HCT116 (cell line): ENCODE results near the gene GNAS-AS1. TPM values are rescaled to one million over a fixed set of nuclear protein-coding genes. Genes with fewer than 3 reads are reported as not detected.

Experiments used
- ATAC-seq: fragments of 200-7000 bp; cut with Tn5 transposase; 2 replicates; pipeline ENCODE4 v1.9.1; 2020; ENCODE audit warnings: mild to moderate bottlenecking, moderate library complexity
- BruUV-seq: library from RNA; stranded (reverse); fragments of 400-500 nt; replicated peaks from 2 replicates; lab custom pipeline; 2021; lab: Mats Ljungman, UMichigan
- CTCF ChIA-PET: fragments of 300-600 bp; sonication (Branson Sonifier 250); formaldehyde crosslinking; loops from one replicate; lab custom pipeline; 2021; ENCODE audit warnings: antibody characterized with exemption; lab: Charles Lee
- POLR2A ChIA-PET: fragments of 300-600, 350-600 bp; sonication (Branson Sonifier 250); formaldehyde crosslinking; loops from one replicate; lab custom pipeline; 2021; ENCODE audit warnings: antibody characterized with exemption; lab: Charles Lee
- RAD21 ChIA-PET, 2 experiments: fragments of 300-600 bp; sonication (Branson Sonifier 250); formaldehyde crosslinking; loops; one replicate each; lab custom pipeline; 2023; ENCODE audit warnings: low total read pairs in 2 of 2; ENCODE audit not compliant: uncharacterized antibody in 2 of 2, unreplicated experiment in 2 of 2, low non-redundant PET in 1 of 2; lab: Charles Lee
- DNase-seq: peaks from one replicate; pipeline ENCODE4 v3.0.0-alpha.2; 2010; ENCODE audit warnings: low read depth, low spot score
- H2AFZ ChIP-seq: fragments of 200-600 bp; shearing (Covaris generic), sonication (generic); 2 replicates; pipeline ENCODE4 v1.6.1; 2017; ENCODE audit warnings: low read depth, mixed run types, mixed read lengths, antibody characterized with exemption, low read length; ENCODE audit not compliant: poor library complexity, severe bottlenecking
- H3K27ac ChIP-seq: 2 replicates; pipeline ENCODE4 v1.5.1; 2012; ENCODE audit warnings: low read depth, low read length
- H3K27me3 ChIP-seq: fragments of 200-600 bp; sonication (generic); 2 replicates; pipeline ENCODE4 v1.6.1; 2016; ENCODE audit warnings: mixed run types, low read length, mixed read lengths; ENCODE audit not compliant: insufficient read depth
- H3K36me3 ChIP-seq, 2 experiments: fragments of 200-500 bp in 1 of 2; fragments of 200-600 bp in 1 of 2; sonication (Bioruptor generic) in 1 of 2; sonication (generic) in 1 of 2; 2 replicates each; pipeline versions ENCODE4 v1.5.1 to v1.6.1; 2014 to 2016; ENCODE audit warnings: low read length in 2 of 2, inconsistent platforms in 1 of 2, mixed read lengths in 1 of 2, mixed run types in 1 of 2; ENCODE audit not compliant: insufficient read depth in 2 of 2, control insufficient read depth in 1 of 2
- H3K4me1 ChIP-seq, 2 experiments: fragments of 200-600 bp in 1 of 2; sonication (generic) in 1 of 2; 2 replicates each; pipeline versions ENCODE4 v1.5.1 to v1.6.1; 2012 to 2017; ENCODE audit warnings: low read length in 2 of 2, inconsistent platforms in 1 of 2, mild to moderate bottlenecking in 1 of 2, mixed read lengths in 1 of 2, mixed run types in 1 of 2, moderate library complexity in 1 of 2; ENCODE audit not compliant: insufficient read depth in 2 of 2, control insufficient read depth in 1 of 2
- H3K4me2 ChIP-seq: fragments of 200-600 bp; sonication (generic); 2 replicates; pipeline ENCODE4 v1.6.1; 2017; ENCODE audit warnings: mixed run types, low read length, mixed read lengths
- H3K4me3 ChIP-seq, 2 experiments: fragments of 200-600 bp in 1 of 2; sonication (generic) in 1 of 2; replicated peaks in 1 of 2; 2 replicates each; pipeline ENCODE4 v1.5.1; 2011 to 2016; ENCODE audit warnings: low read length in 2 of 2, control low read depth in 1 of 2, low read depth in 1 of 2, mild to moderate bottlenecking in 1 of 2, mixed read lengths in 1 of 2, mixed run types in 1 of 2
- H3K79me2 ChIP-seq: fragments of 200-600 bp; sonication (generic); 2 replicates; pipeline ENCODE4 v1.6.1; 2017; ENCODE audit warnings: mild to moderate bottlenecking, mixed run types, low read length, moderate library complexity, mixed read lengths; ENCODE audit not compliant: insufficient read depth
- H3K9ac ChIP-seq: fragments of 200-600 bp; sonication (generic); 2 replicates; pipeline ENCODE4 v1.6.1; 2016; ENCODE audit warnings: low read length, mixed read lengths
- H3K9me2 ChIP-seq: fragments of 200-600 bp; sonication (generic), shearing (Covaris generic); 2 replicates; pipeline ENCODE4 v1.6.1; 2017; ENCODE audit warnings: mixed run types, mild to moderate bottlenecking, moderate library complexity; ENCODE audit not compliant: insufficient read depth
- H3K9me3 ChIP-seq, 2 experiments: fragments of 200-500 bp in 1 of 2; fragments of 200-600 bp in 1 of 2; sonication (Bioruptor generic) in 1 of 2; sonication (generic) in 1 of 2; 2 replicates each; pipeline ENCODE4 v1.6.1; 2014 to 2017; ENCODE audit warnings: low read length in 2 of 2, mixed read lengths in 2 of 2, inconsistent platforms in 1 of 2, low read depth in 1 of 2, mild to moderate bottlenecking in 1 of 2, mixed run types in 1 of 2, moderate library complexity in 1 of 2; ENCODE audit not compliant: control insufficient read depth in 1 of 2, insufficient read depth in 1 of 2
- H4K20me1 ChIP-seq: fragments of 200-600 bp; sonication (generic), shearing (Covaris generic); 2 replicates; pipeline ENCODE4 v1.6.1; 2017; ENCODE audit warnings: mixed run types, mild to moderate bottlenecking, moderate library complexity; ENCODE audit not compliant: insufficient read depth
- CBX3 ChIP-seq: IDR thresholded peaks from 2 replicates; pipeline ENCODE4 v1.6.1; 2012; ENCODE audit warnings: low read depth
- CEBPB ChIP-seq: IDR thresholded peaks from 2 replicates; pipeline ENCODE4 v1.6.1; 2012; ENCODE audit warnings: low read depth
- CTCF ChIP-seq, 3 experiments: fragments of 200-600 bp in 1 of 3; sonication (generic) in 1 of 3; IDR thresholded peaks in 2 of 3; conservative IDR thresholded peaks in 1 of 3; 2 replicates each; pipeline ENCODE4 v1.5.1; 2012 to 2017; ENCODE audit warnings: low read depth in 2 of 3, low read length in 2 of 3, antibody characterized with exemption in 1 of 3, borderline replicate concordance in 1 of 3, control low read depth in 1 of 3, mild to moderate bottlenecking in 1 of 3, mixed read lengths in 1 of 3, mixed run types in 1 of 3, moderate library complexity in 1 of 3; ENCODE audit not compliant: insufficient read depth in 1 of 3
- EGR1 ChIP-seq: IDR thresholded peaks from 2 replicates; pipeline ENCODE4 v1.6.1; 2012; ENCODE audit warnings: low read depth
- EZH2 ChIP-seq: fragments of 200-600 bp; sonication (generic); IDR thresholded peaks from 2 replicates; pipeline ENCODE4 v1.6.1; 2017; ENCODE audit warnings: antibody characterized with exemption, mixed run types
- EZH2phosphoT487 ChIP-seq: fragments of 200-600 bp; IDR thresholded peaks from 2 replicates; pipeline ENCODE4 v1.6.1; 2018; ENCODE audit warnings: antibody characterized with exemption, borderline replicate concordance
- FOSL1 ChIP-seq: IDR thresholded peaks from 2 replicates; pipeline ENCODE4 v1.6.1; 2012; ENCODE audit warnings: low read depth
- POLR2AphosphoS5 ChIP-seq: IDR thresholded peaks from 2 replicates; pipeline ENCODE4 v1.6.1; 2011; ENCODE audit warnings: mild to moderate bottlenecking, low read depth, low read length, moderate library complexity
- RAD21 ChIP-seq: IDR thresholded peaks from 2 replicates; pipeline ENCODE4 v1.6.1; 2012; ENCODE audit warnings: low read depth, mild to moderate bottlenecking
- REST ChIP-seq: IDR thresholded peaks from 2 replicates; pipeline ENCODE4 v1.6.1; 2012; ENCODE audit warnings: low read depth
- SP1 ChIP-seq: IDR thresholded peaks from 2 replicates; pipeline ENCODE4 v1.6.1; 2012; ENCODE audit warnings: low read depth
- SRF ChIP-seq: IDR thresholded peaks from 2 replicates; pipeline ENCODE4 v1.6.1; 2012; ENCODE audit warnings: low read depth
- YY1 ChIP-seq: IDR thresholded peaks from 2 replicates; pipeline ENCODE4 v1.6.1; 2011; ENCODE audit warnings: low read length, low read depth, moderate library complexity, mild to moderate bottlenecking; ENCODE audit not compliant: insufficient replicate concordance; ENCODE audit errors: extremely low read depth
- ZBTB33 ChIP-seq: IDR thresholded peaks from 2 replicates; pipeline ENCODE4 v1.6.1; 2011; ENCODE audit warnings: mild to moderate bottlenecking, low read length, moderate library complexity; ENCODE audit not compliant: insufficient replicate concordance; ENCODE audit errors: extremely low read depth
- ZNF274 ChIP-seq: fragments of 200-500 bp; sonication (Bioruptor generic); IDR thresholded peaks from 2 replicates; pipeline ENCODE4 v1.6.1; 2014; ENCODE audit warnings: mild to moderate bottlenecking, low read depth, low read length, inconsistent platforms
- intact Hi-C: fragments of 100-400 bp; cut with micrococcal nuclease; formaldehyde crosslinking; loops from 2 replicates; pipeline ENCODE4 v1.10.0; 2022
- total RNA-seq: library from RNA; stranded (reverse); gene quantifications from one replicate; pipeline ENCODE4 v1.2.1, GENCODE V29; 2021; ENCODE audit not compliant: unreplicated experiment

Gene GNAS-AS1
- total RNA-seq, 1 experiment from 2014 or later, result not detected

- TF ChIP-seq ZBTB33 (no peak), CBX3 (no peak), YY1 (no peak)
Measured at GRCh38 chr20:58783511-58784011, 67.1 kb downstream of the GNAS-AS1 start (continued).

GRCh38 chr20:58781138-58781537 is 69.6 kb downstream of the GNAS-AS1 start:
- intact Hi-C loops, result no loop called here
- Histone ChIP-seq H3K36me3 (no peaks in the 10 kb centered on the region), H3K27ac (no peak overlapping the region), H3K4me2 (no peak overlapping the region), H4K20me1 (no peaks in the 10 kb centered on the region), H2AFZ (no peak overlapping the region), H3K9ac (no peak overlapping the region), H3K4me1 (no peaks in the 10 kb centered on the region), H3K4me3 (no peak overlapping the region), H3K27me3 (peaks cover 75% of the 10 kb centered on the region), H3K9me3 (no peaks in the 10 kb centered on the region), H3K79me2 (no peaks in the 10 kb centered on the region), H3K9me2 (no peaks in the 10 kb centered on the region)
- RAD21 ChIA-PET, result no interaction called here
- DNase-seq (no peak), ATAC-seq (no peak)
- no peak for TF ChIP-seq FOSL1
- TF ChIP-seq RAD21, result no peak
- no peak for TF ChIP-seq REST
- TF ChIP-seq SRF, result no peak
- no peak for TF ChIP-seq CEBPB
- no peak for TF ChIP-seq EZH2phosphoT487
- TF ChIP-seq EGR1, result no peak
- TF ChIP-seq POLR2AphosphoS5, result no peak
- no peak for TF ChIP-seq ZNF274
- no peak for TF ChIP-seq SP1
- no peak for TF ChIP-seq CTCF (IDR thresholded peaks at IDR 0.05 in 2 of 3, conservative IDR thresholded peaks at IDR 0.05 in 1 of 3; ENCODE audit: borderline replicate concordance in 1 of 3, insufficient read depth in 1 of 3, low read depth in 2 of 3, low read length in 2 of 3)
- no peak; the same call in 1 of the 2 replicates for TF ChIP-seq EZH2
- BruUV-seq, result no TSS peak
- CTCF ChIA-PET, result no interaction called here
- POLR2A ChIA-PET, result no interaction called here
